Astrocyte (in vitro differentiated cells and primary cell): ENCODE data around the gene FARS2. TPM values are rescaled to one million over a fixed set of nuclear protein-coding genes. Genes with fewer than 3 reads are reported as not detected.

ENCODE experiments used
- DNase-seq: peaks from one replicate; pipeline ENCODE4 v3.0.0-alpha.2; 2010; ENCODE audit warnings: low read depth
- FAIRE-seq: peaks from 2 replicates; lab custom pipeline; 2011; peaks lifted over from hg19 to GRCh38; lab: Jason Lieb, UNC
- H2AFZ ChIP-seq: 2 replicates; pipeline ENCODE4 v1.6.0; 2012; ENCODE audit warnings: low read depth, low read length, inconsistent platforms
- H3K27ac ChIP-seq: 2 replicates; pipeline ENCODE4 v1.5.1; 2011; ENCODE audit warnings: low read depth, low read length, inconsistent platforms
- H3K27me3 ChIP-seq: 2 replicates; pipeline ENCODE4 v1.6.0; 2011; ENCODE audit warnings: low read length, inconsistent platforms; ENCODE audit not compliant: insufficient read depth
- H3K36me3 ChIP-seq: 2 replicates; pipeline ENCODE4 v1.5.1; 2011; ENCODE audit warnings: low read length, inconsistent platforms; ENCODE audit not compliant: insufficient read depth
- H3K4me1 ChIP-seq: 2 replicates; pipeline ENCODE4 v1.5.1; 2011; ENCODE audit warnings: low read length, inconsistent platforms; ENCODE audit not compliant: insufficient read depth
- H3K4me2 ChIP-seq: 2 replicates; pipeline ENCODE4 v1.6.0; 2012; ENCODE audit warnings: low read length, inconsistent platforms
- H3K4me3 ChIP-seq: 2 replicates; pipeline ENCODE4 v1.5.1; 2011; ENCODE audit warnings: low read depth, mild to moderate bottlenecking, low read length, inconsistent platforms; ENCODE audit not compliant: insufficient read depth
- H3K79me2 ChIP-seq: 2 replicates; pipeline ENCODE4 v1.6.0; 2012; ENCODE audit warnings: mild to moderate bottlenecking, low read length, inconsistent platforms; ENCODE audit not compliant: insufficient read depth
- H3K9ac ChIP-seq: 2 replicates; pipeline ENCODE4 v1.6.0; 2012; ENCODE audit warnings: mild to moderate bottlenecking, low read length, inconsistent platforms
- H3K9me3 ChIP-seq: 2 replicates; pipeline ENCODE4 v1.5.1; 2012; ENCODE audit warnings: low read depth, mild to moderate bottlenecking, low read length, inconsistent platforms; ENCODE audit not compliant: insufficient read depth
- H4K20me1 ChIP-seq: 2 replicates; pipeline ENCODE4 v1.6.0; 2012; ENCODE audit warnings: low read length, inconsistent platforms; ENCODE audit not compliant: insufficient read depth
- H3K27ac Mint-ChIP-seq: one replicate; pipeline ENCODE4 v1.8.0; 2021; ENCODE audit warnings: mild to moderate bottlenecking, mixed read lengths; ENCODE audit not compliant: unreplicated experiment
- H3K27me3 Mint-ChIP-seq: one replicate; pipeline ENCODE4 v1.8.0; 2021; ENCODE audit warnings: low read depth, mixed read lengths; ENCODE audit not compliant: unreplicated experiment
- H3K36me3 Mint-ChIP-seq: one replicate; pipeline ENCODE4 v1.8.0; 2021; ENCODE audit warnings: low read depth, mixed read lengths; ENCODE audit not compliant: unreplicated experiment
- H3K4me1 Mint-ChIP-seq: one replicate; pipeline ENCODE4 v1.8.0; 2021; ENCODE audit warnings: low read depth, mixed read lengths; ENCODE audit not compliant: unreplicated experiment
- H3K4me3 Mint-ChIP-seq: one replicate; pipeline ENCODE4 v1.8.0; 2021; ENCODE audit warnings: mild to moderate bottlenecking, moderate library complexity, mixed read lengths; ENCODE audit not compliant: unreplicated experiment
- H3K9me3 Mint-ChIP-seq: one replicate; pipeline ENCODE4 v1.8.0; 2021; ENCODE audit warnings: mild to moderate bottlenecking, mixed read lengths; ENCODE audit not compliant: unreplicated experiment
- CTCF ChIP-seq: IDR thresholded peaks from 2 replicates; pipeline ENCODE4 v1.5.1; 2011; ENCODE audit warnings: low read depth, mild to moderate bottlenecking, inconsistent platforms, low read length, moderate library complexity; ENCODE audit not compliant: insufficient read depth
- EZH2 ChIP-seq: IDR thresholded peaks from 2 replicates; pipeline ENCODE4 v1.6.1; 2012; ENCODE audit warnings: mild to moderate bottlenecking, low read length, inconsistent platforms; ENCODE audit not compliant: insufficient read depth
- total RNA-seq: library from RNA; stranded (reverse); gene quantifications from 2 replicates; pipeline ENCODE4 v1.2.1, GENCODE V29; 2021

FARS2 gene
- total RNA-seq, 1 donor from 2014 or later, result 13.3 TPM

GRCh38 chr6:5459346-5459745, 198.0 kb downstream of the FARS2 start:
- no peak overlapping the region for H3K4me3 ChIP-seq
- no peaks in the 10 kb centered on the region for H3K36me3 ChIP-seq
- H2AFZ ChIP-seq, result no peak overlapping the region
- H3K27ac ChIP-seq, result no peak overlapping the region
- FAIRE-seq (no peak), DNase-seq (no peak)
- Mint-ChIP-seq H3K9me3 (no peaks in the 10 kb centered on the region), H3K27ac (peak overlapping the region; percentile 20), H3K36me3 (no peaks in the 10 kb centered on the region), H3K27me3 (no peaks in the 10 kb centered on the region), H3K4me3 (no peak overlapping the region), H3K4me1 (peaks cover 14% of the 10 kb centered on the region)
- H3K4me1 ChIP-seq, result peaks cover 3% of the 10 kb centered on the region
- H3K79me2 ChIP-seq, result no peaks in the 10 kb centered on the region
- TF ChIP-seq CTCF (no peak), EZH2 (no peak)
- peaks cover 6% of the 10 kb centered on the region for H4K20me1 ChIP-seq
- no peaks in the 10 kb centered on the region for H3K27me3 ChIP-seq
- H3K9me3 ChIP-seq, result no peaks in the 10 kb centered on the region
- no peak overlapping the region for H3K9ac ChIP-seq
- no peak overlapping the region for H3K4me2 ChIP-seq

- H3K79me2 ChIP-seq, result no peaks in the 10 kb centered on the region
These were observed 200.1 kb downstream of the FARS2 start for GRCh38 chr6:5461365-5461764.

More at GRCh38 chr6:5461365-5461764, 200.1 kb downstream of the FARS2 start:
- Mint-ChIP-seq H3K4me1 (peaks cover 20% of the 10 kb centered on the region), H3K27me3 (no peaks in the 10 kb centered on the region), H3K4me3 (no peak overlapping the region), H3K36me3 (no peaks in the 10 kb centered on the region), H3K9me3 (no peaks in the 10 kb centered on the region), H3K27ac (no peak overlapping the region)
- H3K36me3 ChIP-seq, result no peaks in the 10 kb centered on the region
- H2AFZ ChIP-seq, result no peak overlapping the region
- H3K9me3 ChIP-seq, result no peaks in the 10 kb centered on the region
- H3K27ac ChIP-seq, result no peak overlapping the region
- DNase-seq (no peak), FAIRE-seq (no peak)
- H3K9ac ChIP-seq, result no peak overlapping the region
- no peaks in the 10 kb centered on the region for H3K27me3 ChIP-seq
- no peak overlapping the region for H3K4me3 ChIP-seq
- H4K20me1 ChIP-seq, result peaks cover 6% of the 10 kb centered on the region
- H3K4me1 ChIP-seq, result peaks cover 5% of the 10 kb centered on the region
- H3K4me2 ChIP-seq, result no peak overlapping the region
- TF ChIP-seq EZH2 (no peak), CTCF (no peak)
